GM23338 (cell line): ENCODE measurements around the gene EDARADD. TPM values are rescaled to one million over a fixed set of nuclear protein-coding genes. Genes with fewer than 3 reads are reported as not detected.

ENCODE experiments used
- ATAC-seq: fragments of 200-7000 bp; cut with Tn5 transposase; 3 replicates; pipeline ENCODE4 v1.9.1; 2020
- DNase-seq: peaks from one replicate; pipeline ENCODE4 v3.0.0-alpha.2; 2015; ENCODE audit warnings: low spot score
- H2AFZ ChIP-seq: fragments of 200-600 bp; sonication (generic); 2 replicates; pipeline ENCODE4 v1.8.0; 2016; ENCODE audit warnings: antibody characterized with exemption, mild to moderate bottlenecking, moderate library complexity
- H3F3A ChIP-seq: fragments of 200-600 bp; sonication (generic); replicated peaks from 2 replicates; pipeline ENCODE4 v1.8.0; 2017; ENCODE audit warnings: antibody characterized with exemption, mixed run types, low read depth
- H3K27ac ChIP-seq: fragments of 200-600 bp; sonication (generic); 2 replicates; pipeline ENCODE4 v1.6.1; 2016; ENCODE audit warnings: low read depth
- H3K27me3 ChIP-seq: fragments of 200-600 bp; sonication (generic); 2 replicates; pipeline ENCODE4 v1.8.0; 2016; ENCODE audit warnings: mild to moderate bottlenecking, mixed run types, moderate library complexity; ENCODE audit not compliant: insufficient read depth
- H3K36me3 ChIP-seq: fragments of 200-600 bp; sonication (generic); 2 replicates; pipeline ENCODE4 v1.8.0; 2016; ENCODE audit warnings: mild to moderate bottlenecking; ENCODE audit not compliant: insufficient read depth
- H3K4me1 ChIP-seq: fragments of 200-600 bp; sonication (generic); 2 replicates; pipeline ENCODE4 v1.8.0; 2016; ENCODE audit warnings: mild to moderate bottlenecking, moderate library complexity; ENCODE audit not compliant: insufficient read depth
- H3K4me2 ChIP-seq: fragments of 200-600 bp; sonication (generic); 2 replicates; pipeline ENCODE4 v1.7.1; 2017; ENCODE audit warnings: mixed run types
- H3K4me3 ChIP-seq: fragments of 200-600 bp; sonication (generic); 2 replicates; pipeline ENCODE4 v1.6.1; 2016; ENCODE audit warnings: mixed run types
- H3K79me2 ChIP-seq: fragments of 200-600 bp; sonication (generic); replicated peaks from 2 replicates; pipeline ENCODE4 v1.8.0; 2017; ENCODE audit warnings: mild to moderate bottlenecking; ENCODE audit not compliant: insufficient read depth
- H3K9me2 ChIP-seq: fragments of 200-600 bp; sonication (generic); 2 replicates; pipeline ENCODE4 v1.8.0; 2017; ENCODE audit not compliant: insufficient read depth
- H4K20me1 ChIP-seq: fragments of 200-600 bp; sonication (generic); replicated peaks from 2 replicates; pipeline ENCODE4 v1.8.0; 2017; ENCODE audit warnings: mild to moderate bottlenecking; ENCODE audit not compliant: insufficient read depth
- H3K27ac Mint-ChIP-seq: 2 replicates; pipeline ENCODE4 v1.8.0; 2020; ENCODE audit warnings: inconsistent platforms, mild to moderate bottlenecking, moderate library complexity, mixed read lengths
- H3K27me3 Mint-ChIP-seq: 3 replicates; pipeline ENCODE4 v1.8.0; 2022; ENCODE audit warnings: low read depth, mild to moderate bottlenecking, moderate library complexity, mixed read lengths, inconsistent platforms; ENCODE audit not compliant: insufficient read depth, poor library complexity
- H3K36me3 Mint-ChIP-seq: 3 replicates; pipeline ENCODE4 v1.8.0; 2021; ENCODE audit warnings: low read depth, mild to moderate bottlenecking, inconsistent platforms, moderate library complexity, mixed read lengths
- H3K4me1 Mint-ChIP-seq: 3 replicates; pipeline ENCODE4 v1.8.0; 2020; ENCODE audit warnings: mild to moderate bottlenecking, inconsistent platforms, mixed read lengths
- H3K4me3 Mint-ChIP-seq: 3 replicates; pipeline ENCODE4 v1.8.0; 2021; ENCODE audit warnings: moderate library complexity, mild to moderate bottlenecking, inconsistent platforms, mixed read lengths
- H3K9me3 Mint-ChIP-seq: 3 replicates; pipeline ENCODE4 v1.8.0; 2020; ENCODE audit warnings: moderate library complexity, mild to moderate bottlenecking, inconsistent platforms, mixed read lengths
- CTCF ChIP-seq, 2 experiments: fragments of 200-600 bp in 1 of 2; sonication (generic) in 1 of 2; conservative IDR thresholded peaks; 2 replicates each; pipeline versions ENCODE4 v1.5.1 to v1.6.1; 2016 to 2017; ENCODE audit warnings: antibody characterized with exemption in 2 of 2, low read depth in 2 of 2, mild to moderate bottlenecking in 2 of 2, moderate library complexity in 1 of 2
- EZH2phosphoT487 ChIP-seq: fragments of 200-600 bp; sonication (generic); IDR thresholded peaks from one replicate; pipeline ENCODE4 v1.8.1; 2018; ENCODE audit warnings: antibody characterized with exemption; ENCODE audit not compliant: unreplicated experiment
- JUNB ChIP-seq: IDR thresholded peaks from one replicate; pipeline ENCODE4 v1.6.1; 2016; ENCODE audit warnings: antibody characterized with exemption; ENCODE audit not compliant: unreplicated experiment
- NANOG ChIP-seq: IDR thresholded peaks from 2 replicates; pipeline ENCODE4 v1.6.1; 2016; ENCODE audit warnings: antibody characterized with exemption, borderline replicate concordance
- POLR2AphosphoS5 ChIP-seq: IDR thresholded peaks from 2 replicates; pipeline ENCODE4 v1.6.1; 2016; ENCODE audit warnings: antibody characterized with exemption, low read depth
- REST ChIP-seq: IDR thresholded peaks from one replicate; pipeline ENCODE4 v1.6.1; 2018; ENCODE audit warnings: antibody characterized with exemption; ENCODE audit not compliant: unreplicated experiment
- ZNF114 ChIP-seq: fragments of 250-450 bp; sonication (Bioruptor Pico); IDR thresholded peaks from 2 replicates; pipeline ENCODE4 v1.5.0; 2020; ENCODE audit warnings: mild to moderate bottlenecking, moderate library complexity
- polyA plus RNA-seq: library from polyadenylated mRNA; unstranded; fragments of >200 nt; fragmentation: Nextera tagmentation; extraction: Ambion mirVana; gene quantifications from 2 replicates; pipeline ENCODE4 v1.2.1, GENCODE V29; 2016
- total RNA-seq: library from RNA; depleted of rRNA; stranded (reverse); fragments of >200 nt; shearing (Covaris generic); gene quantifications from 2 replicates; pipeline ENCODE4 v1.2.3, GENCODE V29; 2014
- TF ChIP-seq, protein P1 (sequence below): IDR thresholded peaks from 2 replicates; pipeline ENCODE4 v1.6.1; 2016; ENCODE audit warnings: antibody characterized with exemption

Gene EDARADD
- total and polyA plus RNA-seq, 2 experiments from 2014 or later: 3.7 to 4.4 TPM

DNA sequence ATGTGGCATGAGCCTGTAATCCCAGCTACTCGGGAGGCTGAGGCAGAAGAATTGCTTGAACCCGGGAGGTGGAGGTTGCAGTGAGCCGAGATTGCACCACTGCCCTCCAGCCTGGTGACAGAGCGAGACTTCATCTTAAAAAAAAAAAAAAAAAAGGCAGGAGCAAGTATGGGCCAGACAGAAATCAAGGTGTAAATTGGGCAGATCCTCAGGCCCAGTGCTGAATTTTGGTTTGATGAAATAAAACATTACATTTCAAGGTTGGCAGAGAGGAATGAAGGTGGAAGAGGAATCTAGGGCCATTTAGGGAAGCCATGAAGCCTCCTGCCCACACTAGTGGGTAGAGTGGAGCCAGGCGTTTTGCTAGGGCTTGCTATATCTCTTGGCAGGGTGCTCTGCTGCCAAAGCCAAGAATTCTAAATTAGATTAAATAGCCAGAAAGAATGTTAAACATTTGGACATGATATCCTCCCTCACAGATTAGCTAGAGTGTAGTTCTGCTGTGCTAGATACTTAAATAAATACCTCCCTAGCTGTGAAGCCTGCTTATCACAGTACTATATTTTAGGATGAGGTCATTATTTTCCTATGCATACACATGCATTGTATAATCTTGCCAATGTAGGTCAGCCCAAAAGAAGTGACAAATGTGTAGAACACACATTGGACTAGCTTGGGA, 113.1 kb downstream of the EDARADD start (continued):
- TF ChIP-seq CTCF (conservative IDR thresholded peaks at IDR 0.05; ENCODE audit: low read depth in 2 of 2): no peak
- no peak for TF ChIP-seq EZH2phosphoT487
- no peak for TF ChIP-seq JUNB

- no peaks in the 10 kb centered on the region for H3F3A ChIP-seq
- no peaks in the 10 kb centered on the region for H3K36me3 ChIP-seq
- Mint-ChIP-seq H3K27me3 (peaks cover 1% of the 10 kb centered on the region), H3K36me3 (no peaks in the 10 kb centered on the region), H3K9me3 (no peaks in the 10 kb centered on the region), H3K27ac (no peak overlapping the region), H3K4me1 (peaks cover 16% of the 10 kb centered on the region), H3K4me3 (no peak overlapping the region)
- ATAC-seq (no peak), DNase-seq (no peak)
- H3K79me2 ChIP-seq: no peaks in the 10 kb centered on the region
- no peak overlapping the region for H3K4me3 ChIP-seq
- H2AFZ ChIP-seq: no peak overlapping the region; the same call in 1 of the 2 replicates
- H3K4me1 ChIP-seq: no peaks in the 10 kb centered on the region
- no peaks in the 10 kb centered on the region for H3K9me2 ChIP-seq
- H4K20me1 ChIP-seq: no peaks in the 10 kb centered on the region
- no peak overlapping the region for H3K27ac ChIP-seq
- no peaks in the 10 kb centered on the region for H3K27me3 ChIP-seq
- H3K4me2 ChIP-seq: no peak overlapping the region
- TF ChIP-seq CTCF (conservative IDR thresholded peaks at IDR 0.05; ENCODE audit: low read depth in 2 of 2): no peak
- TF ChIP-seq, protein P1, sequence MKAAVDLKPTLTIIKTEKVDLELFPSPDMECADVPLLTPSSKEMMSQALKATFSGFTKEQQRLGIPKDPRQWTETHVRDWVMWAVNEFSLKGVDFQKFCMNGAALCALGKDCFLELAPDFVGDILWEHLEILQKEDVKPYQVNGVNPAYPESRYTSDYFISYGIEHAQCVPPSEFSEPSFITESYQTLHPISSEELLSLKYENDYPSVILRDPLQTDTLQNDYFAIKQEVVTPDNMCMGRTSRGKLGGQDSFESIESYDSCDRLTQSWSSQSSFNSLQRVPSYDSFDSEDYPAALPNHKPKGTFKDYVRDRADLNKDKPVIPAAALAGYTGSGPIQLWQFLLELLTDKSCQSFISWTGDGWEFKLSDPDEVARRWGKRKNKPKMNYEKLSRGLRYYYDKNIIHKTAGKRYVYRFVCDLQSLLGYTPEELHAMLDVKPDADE: no peak
- no peak for TF ChIP-seq NANOG
Measured at GRCh38 chr1:236508593-236509027, 114.5 kb downstream of the EDARADD start.

- H3K36me3 Mint-ChIP-seq: no peaks in the 10 kb centered on the region
- peaks cover 14% of the 10 kb centered on the region for H3K4me1 Mint-ChIP-seq
- DNase-seq (no peak), ATAC-seq (no peak)
- Histone ChIP-seq H3K4me2 (no peak overlapping the region), H3F3A (no peaks in the 10 kb centered on the region), H3K4me1 (no peaks in the 10 kb centered on the region), H2AFZ (0 out of 2 replicates have a peak overlapping the region, but pooled peaks have one; percentile 32), H3K27ac (no peak overlapping the region), H3K36me3 (no peaks in the 10 kb centered on the region), H3K4me3 (no peak overlapping the region), H3K9me2 (no peaks in the 10 kb centered on the region), H3K27me3 (no peaks in the 10 kb centered on the region), H4K20me1 (no peaks in the 10 kb centered on the region), H3K79me2 (no peaks in the 10 kb centered on the region)
- peaks cover 1% of the 10 kb centered on the region for H3K27me3 Mint-ChIP-seq
- H3K27ac Mint-ChIP-seq: no peak overlapping the region
- H3K4me3 Mint-ChIP-seq: no peak overlapping the region
- H3K9me3 Mint-ChIP-seq: no peaks in the 10 kb centered on the region
- TF ChIP-seq ZNF114 (CRISPR knock-in tag) (no peak), POLR2AphosphoS5 (no peak), EZH2phosphoT487 (no peak), JUNB (no peak), REST (no peak), CTCF (conservative IDR thresholded peaks at IDR 0.05; ENCODE audit: low read depth in 2 of 2) (no peak)
- TF ChIP-seq, protein P1: no peak
Measured at GRCh38 chr1:236509203-236509602, 115.1 kb downstream of the EDARADD start.
